DOHH2 (cell line): ENCODE data around the gene JARID2.

Experiments
- H3F3A ChIP-seq: fragments of 200-600 bp; sonication (generic), shearing (Covaris generic); 2 replicates; pipeline ENCODE4 v1.6.0; 2016; ENCODE audit warnings: antibody characterized with exemption, mild to moderate bottlenecking; ENCODE audit not compliant: control insufficient read depth, insufficient read depth
- H3K27ac ChIP-seq: fragments of 200-600 bp; sonication (generic); 2 replicates; pipeline ENCODE4 v1.5.1; 2014; ENCODE audit warnings: low read depth, mild to moderate bottlenecking, low read length, moderate library complexity
- H3K27me3 ChIP-seq: fragments of 200-600 bp; sonication (generic); 2 replicates; pipeline ENCODE4 v1.6.1; 2014; ENCODE audit warnings: mild to moderate bottlenecking, low read length, mixed read lengths; ENCODE audit not compliant: control insufficient read depth
- H3K36me3 ChIP-seq: fragments of 200-600 bp; sonication (generic); 2 replicates; pipeline ENCODE4 v1.6.1; 2014; ENCODE audit warnings: mild to moderate bottlenecking, low read length, moderate library complexity, mixed read lengths; ENCODE audit not compliant: control insufficient read depth
- H3K4me1 ChIP-seq: fragments of 200-600 bp; sonication (generic); 2 replicates; pipeline ENCODE4 v1.6.1; 2014; ENCODE audit warnings: mild to moderate bottlenecking, low read length, mixed read lengths; ENCODE audit not compliant: control insufficient read depth
- H3K4me2 ChIP-seq: fragments of 200-600 bp; sonication (generic); 2 replicates; pipeline ENCODE4 v1.6.0; 2014; ENCODE audit warnings: mild to moderate bottlenecking, low read length, moderate library complexity
- H3K4me3 ChIP-seq: fragments of 200-600 bp; sonication (generic); 2 replicates; pipeline ENCODE4 v1.5.1; 2014; ENCODE audit warnings: mild to moderate bottlenecking, low read length, mixed read lengths
- H3K79me2 ChIP-seq: fragments of 200-600 bp; sonication (generic); 2 replicates; pipeline ENCODE4 v1.6.1; 2014; ENCODE audit warnings: mild to moderate bottlenecking, low read length, mixed read lengths; ENCODE audit not compliant: control insufficient read depth
- H3K9me2 ChIP-seq: fragments of 200-600 bp; sonication (generic); replicated peaks from 2 replicates; pipeline ENCODE4 v1.6.1; 2014; ENCODE audit warnings: mild to moderate bottlenecking, low read length, mixed read lengths; ENCODE audit not compliant: control insufficient read depth
- H3K9me3 ChIP-seq: fragments of 200-600 bp; sonication (generic); 2 replicates; pipeline ENCODE4 v1.6.1; 2014; ENCODE audit warnings: antibody characterized with exemption, low read length, mixed read lengths; ENCODE audit not compliant: control insufficient read depth, insufficient read depth
- H4K20me1 ChIP-seq: fragments of 200-600 bp; sonication (generic); 2 replicates; pipeline ENCODE4 v1.6.0; 2014; ENCODE audit warnings: low read depth, mild to moderate bottlenecking, antibody characterized with exemption, low read length, moderate library complexity; ENCODE audit not compliant: control insufficient read depth, insufficient read depth
- EZH2phosphoT487 ChIP-seq: fragments of 200-600 bp; sonication (generic); IDR thresholded peaks from 2 replicates; pipeline ENCODE4 v1.6.1; 2017; ENCODE audit warnings: borderline replicate concordance, mild to moderate bottlenecking, antibody characterized with exemption, low read length, moderate library complexity, mixed read lengths
- TF ChIP-seq, protein P1 (sequence below): fragments of 200-600 bp; sonication (generic); IDR thresholded peaks from one replicate; pipeline ENCODE4 v1.5.1; 2014; ENCODE audit warnings: antibody characterized with exemption, mild to moderate bottlenecking, low read depth, low read length; ENCODE audit not compliant: poor library complexity, severe bottlenecking

Gene JARID2

DNA sequence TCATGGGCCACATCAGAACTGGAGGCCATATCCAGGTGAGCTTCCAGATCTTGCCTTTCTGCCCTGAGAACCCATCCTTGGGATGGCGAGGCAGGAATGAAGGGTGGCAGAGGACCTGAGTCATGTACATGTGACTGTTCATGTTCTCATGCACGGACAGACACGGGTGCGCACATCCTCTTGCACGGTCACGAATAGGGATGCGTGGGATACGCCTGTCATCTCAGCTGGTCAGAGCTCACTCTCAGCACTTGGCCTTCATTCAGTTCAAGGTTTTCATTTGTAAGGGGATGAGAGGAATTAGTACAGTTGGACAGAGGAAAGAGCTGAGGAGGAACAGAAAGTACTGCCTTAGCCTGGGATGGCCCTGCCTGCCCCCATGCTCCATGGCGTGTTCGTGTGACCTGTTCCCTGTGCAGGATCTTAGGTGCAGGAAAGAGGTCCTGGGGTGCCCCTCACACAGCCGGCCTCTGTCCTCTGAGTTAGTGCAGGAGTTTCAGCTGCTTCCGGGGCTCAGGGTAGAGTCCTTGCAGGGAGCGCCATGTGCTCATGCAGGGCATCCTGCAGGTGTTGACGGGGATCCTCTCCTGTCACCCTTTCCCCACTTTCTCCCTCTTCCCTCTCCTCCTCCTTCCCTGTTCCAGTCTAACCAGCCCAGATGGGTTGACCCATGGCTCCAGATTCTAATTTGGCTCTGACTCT is 243.5 kb downstream of the JARID2 start:
- Histone ChIP-seq H3K27ac (no peak overlapping the region), H3K4me2 (no peak overlapping the region), H3K79me2 (no peaks in the 10 kb centered on the region), H3K27me3 (no peaks in the 10 kb centered on the region), H3K9me2 (no peaks in the 10 kb centered on the region), H4K20me1 (no peaks in the 10 kb centered on the region; the same call in 1 of the 2 replicates), H3K9me3 (no peaks in the 10 kb centered on the region), H3K36me3 (no peaks in the 10 kb centered on the region), H3K4me3 (no peak overlapping the region), H3F3A (no peaks in the 10 kb centered on the region), H3K4me1 (no peaks in the 10 kb centered on the region)
- TF ChIP-seq, protein P1, sequence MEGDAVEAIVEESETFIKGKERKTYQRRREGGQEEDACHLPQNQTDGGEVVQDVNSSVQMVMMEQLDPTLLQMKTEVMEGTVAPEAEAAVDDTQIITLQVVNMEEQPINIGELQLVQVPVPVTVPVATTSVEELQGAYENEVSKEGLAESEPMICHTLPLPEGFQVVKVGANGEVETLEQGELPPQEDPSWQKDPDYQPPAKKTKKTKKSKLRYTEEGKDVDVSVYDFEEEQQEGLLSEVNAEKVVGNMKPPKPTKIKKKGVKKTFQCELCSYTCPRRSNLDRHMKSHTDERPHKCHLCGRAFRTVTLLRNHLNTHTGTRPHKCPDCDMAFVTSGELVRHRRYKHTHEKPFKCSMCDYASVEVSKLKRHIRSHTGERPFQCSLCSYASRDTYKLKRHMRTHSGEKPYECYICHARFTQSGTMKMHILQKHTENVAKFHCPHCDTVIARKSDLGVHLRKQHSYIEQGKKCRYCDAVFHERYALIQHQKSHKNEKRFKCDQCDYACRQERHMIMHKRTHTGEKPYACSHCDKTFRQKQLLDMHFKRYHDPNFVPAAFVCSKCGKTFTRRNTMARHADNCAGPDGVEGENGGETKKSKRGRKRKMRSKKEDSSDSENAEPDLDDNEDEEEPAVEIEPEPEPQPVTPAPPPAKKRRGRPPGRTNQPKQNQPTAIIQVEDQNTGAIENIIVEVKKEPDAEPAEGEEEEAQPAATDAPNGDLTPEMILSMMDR = no peak
- no peak for TF ChIP-seq EZH2phosphoT487

DNA sequence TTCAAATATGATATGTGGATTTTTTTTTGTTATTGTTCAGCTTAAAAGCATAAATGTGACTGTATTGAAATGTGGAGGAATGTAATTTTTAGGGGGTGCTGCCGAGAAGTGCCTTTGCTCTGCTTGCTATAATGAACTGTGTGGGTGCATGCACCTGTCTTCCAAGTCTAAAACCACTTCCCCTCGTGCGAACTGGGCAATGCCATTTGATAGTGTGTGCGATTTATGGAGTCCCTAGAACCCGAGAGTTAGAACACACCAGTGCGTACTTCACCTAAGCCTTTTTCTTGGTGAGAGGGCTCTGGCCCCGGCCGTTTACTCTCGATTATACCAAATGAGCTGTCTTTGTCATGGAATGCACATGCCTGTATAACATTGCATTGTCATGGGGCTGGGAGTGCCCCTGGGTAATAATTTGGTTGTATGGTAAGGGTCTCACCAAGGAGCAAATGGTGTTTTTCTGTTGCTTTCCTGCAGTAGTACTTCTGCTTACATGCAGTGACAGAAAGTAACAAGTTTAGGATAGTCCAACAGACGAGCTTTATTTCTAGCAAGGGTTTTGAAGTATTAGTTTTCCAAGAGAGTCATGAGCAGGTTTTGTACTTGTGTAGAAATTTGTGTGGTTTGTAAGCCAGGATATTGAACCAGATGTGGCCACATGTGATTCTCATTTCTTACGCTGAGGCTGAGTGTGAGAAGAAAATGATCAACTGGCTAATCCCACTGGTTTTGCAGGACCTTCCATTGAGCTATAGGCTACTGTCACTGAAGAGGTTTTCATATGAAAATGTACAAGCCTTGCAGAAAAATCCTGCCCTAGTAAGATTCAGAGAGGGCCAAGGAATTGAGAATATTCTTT is 244.6 kb downstream of the JARID2 start:
- Histone ChIP-seq H3K9me2 (no peaks in the 10 kb centered on the region), H3K4me3 (no peak overlapping the region), H3K27me3 (no peaks in the 10 kb centered on the region), H3K79me2 (no peaks in the 10 kb centered on the region), H3K9me3 (no peaks in the 10 kb centered on the region), H4K20me1 (no peaks in the 10 kb centered on the region; the same call in 1 of the 2 replicates), H3K4me1 (no peaks in the 10 kb centered on the region), H3K4me2 (no peak overlapping the region), H3F3A (no peaks in the 10 kb centered on the region), H3K36me3 (no peaks in the 10 kb centered on the region), H3K27ac (no peak overlapping the region)
- TF ChIP-seq EZH2phosphoT487 = no peak
- TF ChIP-seq, protein P1 = no peak

DNA sequence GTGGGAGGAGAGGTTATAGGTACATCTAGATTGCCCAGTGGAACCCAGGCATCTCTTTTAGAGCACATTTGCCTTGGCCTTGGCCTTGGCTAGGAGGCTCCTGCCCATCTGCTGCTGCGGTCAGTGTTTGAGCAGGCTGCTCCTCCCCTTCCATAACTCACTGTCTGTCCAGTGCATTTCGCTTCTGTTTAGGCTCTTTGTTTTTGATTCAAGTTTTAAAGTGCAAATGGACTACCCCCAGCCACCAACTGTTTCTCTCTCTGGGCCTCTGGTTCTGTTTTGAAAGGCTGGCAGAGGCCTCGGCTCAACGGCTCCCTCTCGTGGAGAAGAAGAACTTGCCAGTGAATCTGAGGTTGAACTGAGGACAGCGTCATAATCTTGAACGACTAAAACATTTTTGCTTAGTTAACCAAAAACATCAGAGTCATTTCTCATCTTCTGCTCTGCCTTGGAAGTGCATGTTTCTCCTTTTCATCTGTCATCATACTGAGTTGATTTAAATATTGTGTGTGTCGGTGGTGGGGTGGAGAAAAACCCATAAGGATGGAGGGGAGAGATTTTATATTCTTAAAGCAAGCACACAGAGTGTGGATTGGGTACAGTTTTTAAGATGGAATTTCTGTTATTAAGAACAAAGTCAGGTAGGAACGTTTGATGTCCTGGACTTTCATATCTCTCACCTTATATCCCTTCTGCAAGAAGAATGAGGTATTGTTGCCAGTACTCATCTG is 245.6 kb downstream of the JARID2 start:
- H3K4me2 ChIP-seq = no peak overlapping the region
- H3K27ac ChIP-seq = no peak overlapping the region
- no peaks in the 10 kb centered on the region for H3K27me3 ChIP-seq
- no peaks in the 10 kb centered on the region; the same call in 1 of the 2 replicates for H4K20me1 ChIP-seq
- no peaks in the 10 kb centered on the region for H3K9me2 ChIP-seq
- H3K9me3 ChIP-seq = no peaks in the 10 kb centered on the region
- TF ChIP-seq EZH2phosphoT487 = no peak
- TF ChIP-seq, protein P1 = peak; percentile 97
- no peaks in the 10 kb centered on the region for H3F3A ChIP-seq
- H3K36me3 ChIP-seq = no peaks in the 10 kb centered on the region
- H3K4me1 ChIP-seq = no peaks in the 10 kb centered on the region
- no peaks in the 10 kb centered on the region for H3K79me2 ChIP-seq
- no peak overlapping the region for H3K4me3 ChIP-seq
